ENCODE results near the gene ZBP1.

DNA sequence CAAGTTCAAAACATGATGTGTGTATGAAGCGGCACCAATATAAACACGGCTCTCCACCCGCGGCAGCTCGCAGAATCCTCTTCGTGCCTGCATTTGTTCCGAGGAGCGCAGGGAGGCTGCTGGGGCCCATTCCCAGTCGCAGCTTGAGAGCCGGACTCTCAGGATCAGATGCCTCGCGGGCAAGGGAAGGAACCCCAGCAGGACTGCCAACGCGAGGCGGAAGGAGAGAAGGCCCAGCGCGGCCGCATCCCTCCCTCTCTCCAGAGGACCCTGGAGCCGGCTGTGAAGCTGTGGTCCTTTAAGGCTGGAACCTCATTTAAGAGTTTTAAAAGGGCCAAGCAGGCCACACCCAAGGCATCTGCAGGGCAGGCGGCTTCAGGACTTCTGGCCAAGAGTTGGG lies 44.2 kb upstream of the ZBP1 start:
- TF ChIP-seq, protein P1, sequence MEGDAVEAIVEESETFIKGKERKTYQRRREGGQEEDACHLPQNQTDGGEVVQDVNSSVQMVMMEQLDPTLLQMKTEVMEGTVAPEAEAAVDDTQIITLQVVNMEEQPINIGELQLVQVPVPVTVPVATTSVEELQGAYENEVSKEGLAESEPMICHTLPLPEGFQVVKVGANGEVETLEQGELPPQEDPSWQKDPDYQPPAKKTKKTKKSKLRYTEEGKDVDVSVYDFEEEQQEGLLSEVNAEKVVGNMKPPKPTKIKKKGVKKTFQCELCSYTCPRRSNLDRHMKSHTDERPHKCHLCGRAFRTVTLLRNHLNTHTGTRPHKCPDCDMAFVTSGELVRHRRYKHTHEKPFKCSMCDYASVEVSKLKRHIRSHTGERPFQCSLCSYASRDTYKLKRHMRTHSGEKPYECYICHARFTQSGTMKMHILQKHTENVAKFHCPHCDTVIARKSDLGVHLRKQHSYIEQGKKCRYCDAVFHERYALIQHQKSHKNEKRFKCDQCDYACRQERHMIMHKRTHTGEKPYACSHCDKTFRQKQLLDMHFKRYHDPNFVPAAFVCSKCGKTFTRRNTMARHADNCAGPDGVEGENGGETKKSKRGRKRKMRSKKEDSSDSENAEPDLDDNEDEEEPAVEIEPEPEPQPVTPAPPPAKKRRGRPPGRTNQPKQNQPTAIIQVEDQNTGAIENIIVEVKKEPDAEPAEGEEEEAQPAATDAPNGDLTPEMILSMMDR (IDR thresholded peaks at IDR 0.05) = no peak
- no peak for TF ChIP-seq EP300 (IDR thresholded peaks at IDR 0.05)
